K562 (cell line): ENCODE data around the gene TRIM65.

Experiments used
- CTCF ChIP-seq, 3 experiments: IDR thresholded peaks in 2 of 3; conservative IDR thresholded peaks in 1 of 3; 2 replicates each; pipeline ENCODE4 v1.5.1; 2011 to 2012; ENCODE audit warnings: low read length in 3 of 3, mild to moderate bottlenecking in 3 of 3, control low read depth in 2 of 3, improper control_type of control experiment in 1 of 3, inconsistent platforms in 1 of 3, low read depth in 1 of 3, mixed read lengths in 1 of 3, moderate library complexity in 1 of 3; ENCODE audit not compliant: insufficient read depth in 2 of 3
- EP300 ChIP-seq: IDR thresholded peaks from 2 replicates; pipeline ENCODE4 v1.6.1; 2012; ENCODE audit warnings: low read length, improper control_type of control experiment
- GABPB1 ChIP-seq: sonication (generic); formaldehyde crosslinking; IDR thresholded peaks from 2 replicates; pipeline ENCODE4 v1.8.0; 2022; ENCODE audit warnings: mild to moderate bottlenecking, missing genetic modification reagents
- LCOR ChIP-seq: sonication (generic); formaldehyde crosslinking; IDR thresholded peaks from 2 replicates; pipeline ENCODE4 v1.8.0; 2022; ENCODE audit warnings: mild to moderate bottlenecking, missing genetic modification reagents
- NFE2L1 ChIP-seq: fragments of 450-650 bp; IDR thresholded peaks from 2 replicates; pipeline ENCODE4 v1.6.1; 2016; ENCODE audit warnings: missing genetic modification characterization, low read depth, mild to moderate bottlenecking, missing compliant biosample characterization, moderate library complexity, borderline replicate concordance
- NFYB ChIP-seq: IDR thresholded peaks from 2 replicates; pipeline ENCODE4 v1.6.1; 2011; ENCODE audit warnings: mild to moderate bottlenecking, moderate library complexity; ENCODE audit not compliant: insufficient read length; ENCODE audit errors: extremely low read depth
- TEAD4 ChIP-seq, 2 experiments: sonication (generic) in 1 of 2; formaldehyde crosslinking in 1 of 2; IDR thresholded peaks; 2 replicates each; pipeline versions ENCODE4 v1.6.1 to v1.8.0; 2012 to 2022; ENCODE audit warnings: borderline replicate concordance in 1 of 2, inconsistent platforms in 1 of 2, low read length in 1 of 2, mild to moderate bottlenecking in 1 of 2, missing genetic modification reagents in 1 of 2
- USF1 ChIP-seq: sonication (generic); formaldehyde crosslinking; IDR thresholded peaks from 2 replicates; pipeline ENCODE4 v1.9.0; 2022; ENCODE audit warnings: mild to moderate bottlenecking, missing genetic modification reagents
- ZNF274 ChIP-seq: IDR thresholded peaks from 2 replicates; pipeline ENCODE4 v1.6.1; 2011; ENCODE audit warnings: low read depth, mild to moderate bottlenecking, low read length, moderate library complexity, borderline replicate concordance
- TF ChIP-seq, protein P1 (sequence below): sonication (generic); formaldehyde crosslinking; IDR thresholded peaks from 2 replicates; pipeline ENCODE4 v1.8.1; 2022; ENCODE audit warnings: missing genetic modification reagents

- TF ChIP-seq, protein P1, sequence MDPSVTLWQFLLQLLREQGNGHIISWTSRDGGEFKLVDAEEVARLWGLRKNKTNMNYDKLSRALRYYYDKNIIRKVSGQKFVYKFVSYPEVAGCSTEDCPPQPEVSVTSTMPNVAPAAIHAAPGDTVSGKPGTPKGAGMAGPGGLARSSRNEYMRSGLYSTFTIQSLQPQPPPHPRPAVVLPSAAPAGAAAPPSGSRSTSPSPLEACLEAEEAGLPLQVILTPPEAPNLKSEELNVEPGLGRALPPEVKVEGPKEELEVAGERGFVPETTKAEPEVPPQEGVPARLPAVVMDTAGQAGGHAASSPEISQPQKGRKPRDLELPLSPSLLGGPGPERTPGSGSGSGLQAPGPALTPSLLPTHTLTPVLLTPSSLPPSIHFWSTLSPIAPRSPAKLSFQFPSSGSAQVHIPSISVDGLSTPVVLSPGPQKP (CRISPR knock-in tag): no peak
- no peak for TF ChIP-seq TEAD4 (IDR thresholded peaks at IDR 0.05; ENCODE audit: low read length)
- TF ChIP-seq TEAD4 (CRISPR knock-in tag; IDR thresholded peaks at IDR 0.05; ENCODE audit: borderline replicate concordance): no peak
- no peak for TF ChIP-seq ZNF274
- TF ChIP-seq NFE2L1: no peak
- no peak for TF ChIP-seq LCOR (CRISPR knock-in tag)
- no peak for TF ChIP-seq CTCF (IDR thresholded peaks at IDR 0.05 in 2 of 3, conservative IDR thresholded peaks at IDR 0.05 in 1 of 3; ENCODE audit: insufficient read depth in 2 of 3, low read depth in 1 of 3, low read length in 3 of 3)
- no peak for TF ChIP-seq NFYB
- TF ChIP-seq GABPB1 (CRISPR knock-in tag): no peak
- TF ChIP-seq EP300: no peak
- no peak for TF ChIP-seq USF1
These were observed 37.1 kb upstream of the TRIM65 start for GRCh38 chr17:75933808-75934207.
